NCI-H1694 treated with DMSO at 0.1 percent for 48 hours (cell line): ENCODE measurements around the gene VASN.
A peak's percentile ranks its signal among the peaks of the same experiment; 100 is the strongest.

ENCODE experiments used
- DNase-seq: peaks from one replicate; lab custom pipeline; 2025; lab: John Stamatoyannopoulos, UW

Gene VASN

GRCh38 chr16:4403133-4403949 lies 31.7 kb downstream of the VASN start:
- no peak for DNase-seq

- peak; percentile 51 for DNase-seq
These were observed 32.8 kb downstream of the VASN start for GRCh38 chr16:4404247-4404966.

GRCh38 chr16:4404967-4405696 lies 33.5 kb downstream of the VASN start:
- DNase-seq = no peak

GRCh38 chr16:4407543-4408322 lies 36.1 kb downstream of the VASN start:
- no peak for DNase-seq

- DNase-seq = no peak
These were observed 36.7 kb downstream of the VASN start for GRCh38 chr16:4408323-4408690.

GRCh38 chr16:4409081-4409932 lies 37.7 kb downstream of the VASN start:
- peak; percentile 58 for DNase-seq

DNA sequence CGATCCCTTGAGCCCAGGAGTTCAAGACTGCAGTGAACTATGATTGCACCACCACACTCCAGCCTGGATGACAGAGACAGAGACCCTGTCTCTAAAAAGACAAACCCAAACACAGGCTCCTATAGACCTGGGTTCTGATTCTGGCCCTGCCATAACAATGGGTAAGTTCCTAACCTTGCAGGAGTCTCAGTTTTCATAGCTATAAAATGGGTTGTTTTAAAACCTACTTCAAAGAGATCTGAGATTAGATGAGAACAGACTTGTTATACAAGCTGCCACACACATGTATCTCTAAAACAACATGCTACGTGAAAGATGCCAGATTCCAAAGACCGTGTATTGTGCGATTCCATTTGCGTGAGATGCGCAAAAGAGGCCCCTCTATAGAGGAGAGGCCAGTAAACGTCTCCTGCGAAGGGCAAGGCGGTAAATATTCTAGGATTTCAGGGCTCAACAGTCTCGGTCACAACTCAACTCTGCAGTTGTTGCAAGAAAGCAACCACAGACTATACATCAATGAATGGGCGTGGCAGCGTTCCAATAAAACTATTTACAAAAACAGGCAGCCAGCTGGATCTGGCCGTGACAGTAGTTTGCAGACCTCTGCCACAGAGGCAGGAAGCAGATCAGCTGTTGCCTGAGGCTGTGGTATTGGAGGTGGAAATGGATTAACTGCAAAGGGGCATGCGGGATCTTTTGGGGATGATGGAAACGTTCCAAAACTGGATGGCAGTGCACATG lies 38.9 kb downstream of the VASN start:
- peak; percentile 66 for DNase-seq

GRCh38 chr16:4411684-4412083 lies 40.0 kb downstream of the VASN start:
- DNase-seq = no peak

DNA sequence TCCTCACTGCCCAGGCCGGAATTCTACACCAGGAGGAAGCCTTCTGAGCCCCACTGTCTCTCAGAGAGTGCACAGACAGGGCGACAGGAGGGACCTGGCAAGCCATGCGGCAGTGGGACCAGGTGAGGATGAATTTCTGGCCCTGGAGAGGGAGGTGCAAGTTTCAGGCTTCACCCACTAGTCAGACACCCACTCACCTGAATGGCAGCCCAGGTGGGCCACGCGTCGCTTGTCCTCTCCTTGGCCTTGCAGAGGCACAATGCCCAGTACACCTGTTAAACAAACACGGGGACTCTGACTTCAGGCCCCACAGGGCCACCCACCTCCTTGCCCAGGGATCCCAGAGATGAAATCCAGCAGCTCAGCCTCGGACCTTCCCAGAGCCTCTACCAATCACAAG lies 40.5 kb downstream of the VASN start:
- no peak for DNase-seq

- no peak for DNase-seq
These were observed 41.2 kb downstream of the VASN start for GRCh38 chr16:4412854-4413253.

- no peak for DNase-seq
These were observed 42.7 kb downstream of the VASN start for GRCh38 chr16:4414187-4414917.

GRCh38 chr16:4415538-4416199 lies 44.0 kb downstream of the VASN start:
- no peak for DNase-seq

GRCh38 chr16:4416200-4417032 lies 44.8 kb downstream of the VASN start, which contains the start of gene CORO7:
TSS of gene CORO7 (minus strand) at chr16:4416596. CDS start at chr16:4416518, 78 bp downstream.
- peak; percentile 73 for DNase-seq

DNA sequence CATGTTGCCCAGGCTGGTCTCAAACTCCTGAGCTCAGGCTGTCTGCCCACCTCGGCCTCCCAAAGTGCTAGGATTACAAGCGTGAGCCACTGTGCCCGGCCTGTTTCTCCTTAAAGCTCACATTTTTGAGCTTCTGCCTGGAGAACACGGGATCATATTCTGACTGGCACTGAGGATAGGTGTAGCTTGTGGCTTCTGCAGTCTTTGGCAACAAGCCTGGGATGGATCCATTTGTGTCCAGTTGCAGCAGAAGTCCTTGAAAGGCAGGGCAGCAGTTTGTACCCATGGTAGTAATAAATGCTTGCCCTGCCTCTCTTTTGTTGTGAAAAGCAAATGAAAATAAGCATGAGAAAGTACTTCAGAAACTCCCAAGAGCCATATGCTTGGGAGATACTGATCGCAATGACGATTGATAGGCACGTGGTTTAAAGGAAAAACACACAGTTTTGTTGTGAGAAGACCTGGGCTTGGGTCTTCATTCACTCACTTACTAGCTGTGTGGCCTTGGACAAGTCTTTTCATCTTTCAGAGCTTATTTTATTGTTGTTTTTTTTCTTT lies 47.8 kb downstream of the VASN start:
- DNase-seq = no peak

GRCh38 chr16:4420505-4421105 lies 49.0 kb downstream of the VASN start:
- no peak for DNase-seq

- peak; percentile 93 for DNase-seq
These were observed 53.9 kb downstream of the VASN start, which contains the start of gene DNAJA3 for GRCh38 chr16:4425378-4426020. TSS of gene DNAJA3 (plus strand) at chr16:4425868. CDS start at chr16:4425882, 14 bp downstream.
